Peyer's patch (tissue), 4 donors: Measurements from ENCODE around the gene TCTN1.
"Not testable (repeated sequence)": the region's sequence is repeated elsewhere in the genome, so short reads cannot be mapped to it uniquely, and the experiment has no call there.

ENCODE experiments used
- CTCF ChIP-seq, 6 experiments: fragments of 450-650 bp in 4 of 6; fragments of 200-600 bp in 2 of 6; sonication (generic) in 1 of 6; IDR thresholded peaks; one replicate each; pipeline ENCODE4 v1.5.1; 2017 to 2019; ENCODE audit warnings: antibody characterized with exemption in 6 of 6, mild to moderate bottlenecking in 3 of 6, moderate library complexity in 1 of 6
- POLR2A ChIP-seq, 2 donors: fragments of 450-650 bp; IDR thresholded peaks; one replicate each; pipeline ENCODE4 v1.5.1; 2017; ENCODE audit warnings: antibody characterized with exemption in 2 of 2, mild to moderate bottlenecking in 2 of 2, moderate library complexity in 2 of 2

GRCh38 chr12:110574717-110575230 lies 39.2 kb upstream of the TCTN1 start:
- TF ChIP-seq CTCF, POLR2A (IDR thresholded peaks at IDR 0.05): not testable (repeated sequence)
